KOPT-K1 (cell line): ENCODE results near the gene IL17A.
"Not testable (repeated sequence)": the region's sequence is repeated elsewhere in the genome, so short reads cannot be mapped to it uniquely, and the experiment has no call there.

Experiments used
- H3K27ac ChIP-seq: fragments of 200-600 bp; sonication (generic); 2 replicates; pipeline ENCODE4 v1.5.1; 2016; ENCODE audit warnings: antibody characterized with exemption, mild to moderate bottlenecking, low read depth, low read length; ENCODE audit not compliant: poor library complexity, severe bottlenecking
- H3K36me3 ChIP-seq: fragments of 200-600 bp; sonication (generic); 2 replicates; pipeline ENCODE4 v1.5.1; 2017; ENCODE audit warnings: antibody characterized with exemption, mild to moderate bottlenecking, low read length, moderate library complexity; ENCODE audit not compliant: insufficient read depth
- H3K9me3 ChIP-seq: fragments of 200-600 bp; sonication (generic); 2 replicates; pipeline ENCODE4 v1.5.1; 2017; ENCODE audit warnings: antibody characterized with exemption, low read length, mild to moderate bottlenecking; ENCODE audit not compliant: insufficient read depth, poor library complexity, severe bottlenecking

IL17A gene

GRCh38 chr6:52155791-52156576 lies 30.2 kb upstream of the IL17A start:
- Histone ChIP-seq H3K36me3 (no peaks in the 10 kb centered on the region), H3K27ac (no peak overlapping the region), H3K9me3 (peaks cover 8% of the 10 kb centered on the region)

- H3K27ac ChIP-seq, result no peak overlapping the region
- H3K36me3 ChIP-seq, result no peaks in the 10 kb centered on the region
- peaks cover 12% of the 10 kb centered on the region for H3K9me3 ChIP-seq
These were observed 28.8 kb upstream of the IL17A start for GRCh38 chr6:52157301-52157941.

- Histone ChIP-seq H3K9me3 (peaks cover 12% of the 10 kb centered on the region), H3K27ac (no peak overlapping the region), H3K36me3 (no peaks in the 10 kb centered on the region)
These were observed 25.6 kb upstream of the IL17A start for GRCh38 chr6:52160472-52161104.

- peaks cover 12% of the 10 kb centered on the region for H3K9me3 ChIP-seq
- H3K27ac ChIP-seq, result no peak overlapping the region
- no peaks in the 10 kb centered on the region for H3K36me3 ChIP-seq
These were observed 24.3 kb upstream of the IL17A start for GRCh38 chr6:52161689-52162438.

- peaks cover 17% of the 10 kb centered on the region for H3K9me3 ChIP-seq
- no peaks in the 10 kb centered on the region for H3K36me3 ChIP-seq
- no peak overlapping the region for H3K27ac ChIP-seq
These were observed 23.0 kb upstream of the IL17A start for GRCh38 chr6:52162940-52163908.

GRCh38 chr6:52164319-52165094 lies 21.7 kb upstream of the IL17A start:
- no peaks in the 10 kb centered on the region for H3K36me3 ChIP-seq
- H3K27ac ChIP-seq, result no peak overlapping the region
- H3K9me3 ChIP-seq, result peaks cover 20% of the 10 kb centered on the region

- Histone ChIP-seq H3K36me3 (no peaks in the 10 kb centered on the region), H3K9me3 (peaks cover 8% of the 10 kb centered on the region), H3K27ac (no peak overlapping the region)
These were observed 18.9 kb upstream of the IL17A start for GRCh38 chr6:52167267-52167666.

GRCh38 chr6:52168351-52168750 lies 17.8 kb upstream of the IL17A start:
- not testable (repeated sequence) for H3K36me3 ChIP-seq, H3K27ac ChIP-seq, H3K9me3 ChIP-seq

- no peak overlapping the region for H3K27ac ChIP-seq
- no peaks in the 10 kb centered on the region for H3K36me3 ChIP-seq
- H3K9me3 ChIP-seq, result no peaks in the 10 kb centered on the region
These were observed 12.1 kb upstream of the IL17A start for GRCh38 chr6:52174118-52174517.

GRCh38 chr6:52176550-52176949 lies 9.6 kb upstream of the IL17A start:
- no peaks in the 10 kb centered on the region for H3K9me3 ChIP-seq
- H3K27ac ChIP-seq, result no peak overlapping the region
- H3K36me3 ChIP-seq, result no peaks in the 10 kb centered on the region

GRCh38 chr6:52177961-52178360 lies 8.2 kb upstream of the IL17A start:
- no peak overlapping the region for H3K27ac ChIP-seq
- H3K9me3 ChIP-seq, result no peaks in the 10 kb centered on the region
- H3K36me3 ChIP-seq, result no peaks in the 10 kb centered on the region

GRCh38 chr6:52180787-52181558 lies 5.2 kb upstream of the IL17A start:
- Histone ChIP-seq H3K9me3 (no peaks in the 10 kb centered on the region), H3K27ac (no peak overlapping the region), H3K36me3 (no peaks in the 10 kb centered on the region)

GRCh38 chr6:52183131-52183713 lies 3.0 kb upstream of the IL17A start:
- Histone ChIP-seq H3K36me3 (no peaks in the 10 kb centered on the region), H3K27ac (no peak overlapping the region), H3K9me3 (no peaks in the 10 kb centered on the region)
